Keratinocyte (primary cell): ENCODE results near the gene CD4.

Experiments used
- CTCF ChIP-seq, 3 experiments: IDR thresholded peaks in 1 of 3; conservative IDR thresholded peaks in 1 of 3; optimal IDR thresholded peaks in 1 of 3; 2 replicates in 2 of 3; 3 replicates in 1 of 3; pipeline versions ENCODE3 to v1.5.1; 2011; ENCODE audit warnings: low read length in 3 of 3, mild to moderate bottlenecking in 3 of 3, moderate library complexity in 2 of 3, control low read depth in 1 of 3, inconsistent platforms in 1 of 3; ENCODE audit not compliant: insufficient read depth in 2 of 3; ENCODE audit errors: extremely low read depth in 1 of 3
- EZH2 ChIP-seq: IDR thresholded peaks from one replicate; pipeline ENCODE4 v1.6.1; 2012; ENCODE audit warnings: inconsistent platforms, mild to moderate bottlenecking, low read length, moderate library complexity

GRCh38 chr12:6754411-6754810, 34.9 kb upstream of the CD4 start:
- TF ChIP-seq CTCF (optimal IDR thresholded peaks at IDR 0.05 in 1 of 3, IDR thresholded peaks at IDR 0.05 in 1 of 3, conservative IDR thresholded peaks at IDR 0.05 in 1 of 3; ENCODE audit: extremely low read depth in 1 of 3, insufficient read depth in 2 of 3, low read length in 3 of 3) (no peak), EZH2 (no peak)
